GM18951 (cell line): Measurements from ENCODE around the gene PTPN23.
"Not testable (repeated sequence)": the region's sequence is repeated elsewhere in the genome, so short reads cannot be mapped to it uniquely, and the experiment has no call there.

Experiments
- POLR2A ChIP-seq: IDR thresholded peaks from 4 replicates; pipeline ENCODE4 v1.6.1; 2011; ENCODE audit warnings: mild to moderate bottlenecking; ENCODE audit not compliant: insufficient read length, insufficient read depth; ENCODE audit errors: extremely low read depth
- in situ Hi-C: fragments of 300-500 bp; cut with MboI; formaldehyde crosslinking; loops from one replicate; pipeline ENCODE4 v1.12.0; 2022; ENCODE audit warnings: low sequenced_read_pairs, mixed read lengths, inconsistent platforms; ENCODE audit not compliant: unreplicated experiment

PTPN23 gene

DNA sequence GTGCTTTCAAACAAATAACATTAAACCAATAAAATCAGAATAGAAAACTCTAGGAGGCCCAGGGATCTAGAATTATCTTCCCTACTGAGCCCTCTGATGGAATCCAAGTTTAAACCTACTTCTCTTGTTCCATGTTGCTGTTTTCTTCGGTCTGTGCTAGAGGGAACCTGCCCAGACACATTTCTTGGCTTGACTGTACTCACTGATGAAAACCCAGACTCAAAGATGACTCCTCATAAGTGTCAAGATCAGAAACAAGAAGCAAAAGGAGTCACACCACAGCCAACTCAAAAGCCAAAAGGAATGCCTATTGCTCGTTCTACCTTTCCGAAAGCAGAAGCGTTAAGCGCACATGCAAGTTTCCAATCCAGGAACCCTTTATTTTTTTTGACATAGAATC, 63.3 kb downstream of the PTPN23 start:
- in situ Hi-C loops = no loop called here
- no peak for TF ChIP-seq POLR2A

DNA sequence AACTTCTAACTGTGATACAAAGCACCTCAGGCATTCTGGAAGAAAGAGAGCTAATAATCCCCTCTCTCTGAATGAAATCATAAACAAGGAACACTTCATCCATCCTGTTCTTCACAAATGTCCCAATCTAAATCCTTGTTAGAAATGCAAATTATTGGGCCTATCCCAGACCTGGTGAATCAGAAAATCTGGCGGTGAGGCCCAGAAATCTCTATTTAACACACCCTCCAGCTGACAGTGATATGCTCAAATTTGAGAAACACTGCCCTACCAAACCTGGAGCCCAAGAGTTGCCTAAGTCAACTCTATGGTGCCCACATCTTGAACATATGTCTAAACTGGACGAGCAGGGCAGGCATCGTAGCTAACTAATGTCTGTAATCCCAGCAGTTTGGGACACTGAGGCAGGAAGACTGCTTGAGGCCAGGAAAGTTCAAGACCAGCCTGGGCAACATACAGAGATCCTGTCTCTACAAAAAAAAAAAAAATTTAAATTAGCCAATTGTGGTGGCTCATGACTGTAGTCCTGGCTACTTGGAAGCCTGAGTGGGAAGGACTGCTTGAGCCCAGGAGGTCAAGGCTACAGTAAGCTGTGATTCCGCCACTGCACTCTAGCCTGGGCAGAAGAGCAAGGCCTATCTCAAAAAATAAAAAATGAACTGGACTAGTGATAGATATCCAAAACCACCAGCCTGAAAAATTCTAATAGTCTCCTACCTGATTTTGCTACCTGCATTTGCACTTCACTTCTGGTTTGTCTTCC, 71.8 kb downstream of the PTPN23 start:
- TF ChIP-seq POLR2A = no peak
- in situ Hi-C loops = no loop called here

DNA sequence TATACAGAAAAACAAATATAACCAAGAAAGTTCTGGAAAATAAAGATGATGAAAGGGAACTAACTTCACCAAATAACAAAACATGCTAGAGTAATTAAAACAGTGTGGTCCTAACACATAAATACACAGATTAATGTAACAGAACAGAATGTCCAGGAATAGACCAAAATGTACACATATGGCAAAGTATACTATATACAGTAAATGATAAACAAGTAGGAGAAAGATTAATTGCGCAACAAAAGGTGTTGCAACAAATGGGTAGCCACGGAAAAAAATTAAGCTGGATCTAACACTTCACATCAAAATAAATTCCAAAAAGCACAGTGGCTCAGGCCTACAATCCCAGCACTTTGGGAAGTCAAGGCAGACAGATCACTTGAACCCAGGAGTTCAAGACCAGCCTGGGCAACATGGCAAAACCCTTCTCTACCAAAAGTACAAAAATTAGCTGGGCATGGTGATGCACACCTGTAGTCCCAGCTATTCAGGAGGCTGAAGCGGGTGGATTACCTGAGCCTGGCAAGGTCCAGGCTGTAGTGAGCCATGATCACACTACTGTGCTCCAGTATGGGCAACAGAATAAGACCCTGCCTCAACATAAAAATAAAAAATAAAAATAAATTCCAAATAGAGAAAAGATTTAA, 75.1 kb downstream of the PTPN23 start:
- TF ChIP-seq POLR2A = no peak
- in situ Hi-C loops = no loop called here

DNA sequence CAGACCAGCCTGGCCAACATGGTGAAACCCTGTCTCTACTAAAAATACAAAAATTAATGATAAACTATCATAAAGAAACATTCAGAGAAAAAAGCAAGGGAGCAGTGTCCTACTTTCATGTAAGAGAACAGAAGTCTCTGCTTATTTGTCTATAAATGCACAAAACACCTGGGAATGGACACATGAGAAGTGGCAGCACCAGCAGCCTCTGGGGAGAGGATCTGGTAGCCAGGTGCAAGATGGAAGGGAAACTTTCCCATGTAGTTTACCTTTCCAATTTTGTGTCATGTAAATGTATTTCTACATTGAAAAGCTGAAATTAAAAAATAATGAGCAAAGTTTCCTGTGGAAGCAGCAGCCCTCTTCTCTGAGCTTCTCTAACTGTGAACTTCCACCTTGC, 76.2 kb downstream of the PTPN23 start:
- no peak for TF ChIP-seq POLR2A
- in situ Hi-C loops = no loop called here

DNA sequence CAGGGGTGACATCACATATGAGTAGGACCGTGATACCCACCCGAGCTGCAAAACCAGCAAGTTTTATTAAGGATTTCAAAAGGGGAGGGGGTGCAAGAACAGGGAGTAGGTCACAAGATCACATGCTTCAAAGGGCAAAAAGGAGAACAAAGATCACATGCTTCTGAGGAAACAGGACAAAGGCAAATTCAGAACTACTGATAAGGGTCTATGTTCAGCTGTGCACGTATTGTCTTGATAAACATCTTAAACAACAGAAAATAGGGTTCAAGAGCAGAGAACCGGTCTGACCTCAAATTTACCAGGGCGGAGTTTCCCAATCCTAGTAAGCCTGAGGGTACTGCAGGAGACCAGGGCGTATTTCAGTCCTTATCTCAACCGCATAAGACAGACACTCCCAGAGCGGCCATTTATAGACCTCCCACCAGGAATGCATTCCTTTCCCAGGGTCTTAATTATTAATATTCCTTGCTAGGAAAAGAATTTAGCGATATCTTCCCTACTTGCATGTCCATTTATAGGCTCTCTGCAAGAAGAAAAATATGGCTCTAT, 78.8 kb downstream of the PTPN23 start:
- in situ Hi-C loops = not testable (repeated sequence)
